Measurements from ENCODE around the gene SPATA1. TPM values are rescaled to one million over a fixed set of nuclear protein-coding genes. Genes with fewer than 3 reads are reported as not detected.
A peak's percentile ranks its signal among the peaks of the same experiment; 100 is the strongest.

Gene SPATA1
- total and polyA plus RNA-seq, 2 of the 13 experiments (the other 11 are each of a cell fraction or from before 2014, with no cell fraction given): 0.70 to 1.4 TPM

DNA sequence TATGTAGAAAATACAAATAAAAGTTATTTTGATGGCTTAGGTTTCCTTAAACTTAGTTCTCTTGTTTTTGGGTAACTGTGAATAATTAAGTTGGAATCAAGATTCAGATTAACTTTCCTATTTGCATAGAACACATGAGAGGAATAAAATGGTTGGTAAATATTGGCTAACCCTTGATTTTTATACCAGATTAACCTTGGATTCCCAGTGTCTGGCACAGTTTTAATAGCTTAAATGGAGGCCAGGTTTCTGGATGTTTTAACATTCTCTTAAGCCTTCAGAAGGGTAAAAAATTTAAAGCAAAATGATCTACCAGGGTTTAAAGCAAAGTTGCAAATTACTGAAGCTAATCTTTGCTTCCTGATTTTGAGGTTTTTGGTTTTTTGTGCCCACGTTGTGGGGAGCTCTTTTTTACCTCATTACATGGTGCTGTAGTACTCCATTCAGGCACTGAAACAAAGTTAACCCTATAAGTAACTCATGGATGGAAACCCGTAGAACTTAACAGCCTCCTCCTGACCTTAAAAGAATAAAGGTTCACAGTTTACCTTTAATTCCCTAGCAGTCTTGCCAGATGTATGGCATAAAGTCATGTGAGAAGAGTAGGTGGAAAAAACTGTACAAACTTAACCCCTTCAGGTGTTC is 8.4 kb upstream of the SPATA1 start (continued):
- TF ChIP-seq ZNF652 (CRISPR knock-in tag; IDR thresholded peaks at IDR 0.05; ENCODE audit: borderline replicate concordance, low read depth): peak; percentile 57; the same call in 1 of the 2 replicates
- TF ChIP-seq FOXC1 (CRISPR knock-in tag; IDR thresholded peaks at IDR 0.05; ENCODE audit: borderline replicate concordance): no peak
- no peak for TF ChIP-seq MATR3 (CRISPR knock-in tag; IDR thresholded peaks at IDR 0.05)

DNA sequence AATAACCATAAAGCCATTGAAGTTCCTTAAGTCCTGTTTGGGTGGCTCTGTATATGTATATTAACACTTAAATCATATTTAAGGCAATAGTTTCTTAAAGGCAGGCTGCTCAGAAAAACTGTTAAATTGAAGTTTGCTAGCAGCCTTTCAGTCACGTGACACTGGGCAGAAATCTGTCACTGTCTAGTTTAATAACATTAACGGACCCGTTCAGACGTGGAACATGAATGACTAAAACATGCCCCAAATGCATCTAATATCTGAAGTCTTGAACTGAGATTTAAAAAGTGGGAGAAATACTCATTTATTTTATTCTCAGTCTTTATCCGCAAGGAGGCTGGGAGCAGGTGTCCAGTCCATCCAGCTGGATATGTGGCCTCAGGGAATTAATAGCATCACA is 3.3 kb upstream of the SPATA1 start:
- peak overlapping the region in 1 of 3 experiments; percentile 97; a peak in 1 of 6 replicates for H3K4me3 ChIP-seq (replicated peaks in 1 of 3; ENCODE audit: insufficient read depth in 1 of 3, low read depth in 2 of 3, low read length in 3 of 3)
- WGBS (ENCODE audit: low lambda C conversion rate): 89% methylated on average over 5 of the region's 5 CpGs
- intact Hi-C loops (cut with micrococcal nuclease; ENCODE audit: unreplicated experiment) (no loop called here), in situ Hi-C loops (cut with HindIII; ENCODE audit: extremely low pct_ligation_motif_present, low pct_unique_long_range_greater_than_20kb) (no loop called here)
- peak overlapping the region; percentile 96 for H3K4me2 ChIP-seq (ENCODE audit: low read depth, low read length)
- H3K9ac ChIP-seq (ENCODE audit: insufficient read depth, low read depth, low read length): no peak overlapping the region
- H3K9me3 ChIP-seq (ENCODE audit: low read length): no peaks in the 10 kb centered on the region
- FAIRE-seq (no peak), DNase-seq (ENCODE audit: low spot score) (no peak), ATAC-seq (no peak)
- H3K36me3 ChIP-seq (replicated peaks in 1 of 2; ENCODE audit: control insufficient read depth in 1 of 2, insufficient read depth in 2 of 2, low read length in 2 of 2): peaks cover 4 to 28% of the 10 kb centered on the region in 2 experiments; a peak in 4 of 5 replicates
- H2AFZ ChIP-seq (ENCODE audit: low read length): no peak overlapping the region
- CTCF ChIA-PET (ENCODE audit: low intra/inter-chr PET ratio, low total read pairs): no interaction called here
- peaks cover 69% of the 10 kb centered on the region for H3K79me2 ChIP-seq (ENCODE audit: insufficient read depth, low read length)
- no peak for TF ChIP-seq CBX2 (IDR thresholded peaks at IDR 0.05; ENCODE audit: low read depth, low read length)
- TF ChIP-seq CBX2 (CRISPR knock-in tag; IDR thresholded peaks at IDR 0.05; ENCODE audit: low read depth): no peak
- no peak for TF ChIP-seq SRF (IDR thresholded peaks at IDR 0.05; ENCODE audit: low read depth, low read length)
- no peak for TF ChIP-seq ZNF292 (CRISPR knock-in tag; IDR thresholded peaks at IDR 0.05; ENCODE audit: borderline replicate concordance, low read depth)
- TF ChIP-seq ZNF552 (CRISPR knock-in tag; IDR thresholded peaks at IDR 0.05; ENCODE audit: borderline replicate concordance): no peak
- no peak for TF ChIP-seq MEIS2 (CRISPR knock-in tag; IDR thresholded peaks at IDR 0.05)
- BruUV-seq (replicated peaks): no TSS peak
- no peak overlapping the region for H3K27ac ChIP-seq (ENCODE audit: extremely low read length, insufficient read depth, low read length)
- POLR2A ChIA-PET: interaction anchor here (1.1 to 4.9 kb wide), 2 partner anchors 23 to 71 kb away, joined by 4 to 90 read pairs; partner anchors contain the start of gene CTBS
- H3K4me1 ChIP-seq (ENCODE audit: insufficient read depth, low read length): peaks cover 44% of the 10 kb centered on the region
- H3K27me3 ChIP-seq (ENCODE audit: control insufficient read depth in 1 of 2, insufficient read depth in 2 of 2, low read length in 2 of 2): no peaks in the 10 kb centered on the region
- H4K20me1 ChIP-seq (ENCODE audit: insufficient read depth, low read length): peaks cover 62% of the 10 kb centered on the region
